ENCODE data around the gene ZNRD2. TPM values are rescaled to one million over a fixed set of nuclear protein-coding genes. Genes with fewer than 3 reads are reported as not detected.

Gene ZNRD2
- total RNA-seq, 1 experiment from 2014 or later = 45.8 TPM

GRCh38 chr11:65593518-65594414 is 23.5 kb downstream of the ZNRD2 start:
- H3K23ac ChIP-seq (ENCODE audit: insufficient read length, low read depth, low read length) = no peak overlapping the region
- no peak overlapping the region for H2BK12ac ChIP-seq (ENCODE audit: insufficient read length, low read depth, low read length)
- no peak overlapping the region for H2BK120ac ChIP-seq (ENCODE audit: low read depth, low read length, poor library complexity, severe bottlenecking)
- no peaks in the 10 kb centered on the region for H3K79me2 ChIP-seq (ENCODE audit: insufficient read depth, low read length)
- Mint-ChIP-seq H3K36me3 (ENCODE audit: insufficient read depth in 1 of 3, low read depth in 3 of 3) (peaks cover 0 to 14% (median 4%) of the 10 kb centered on the region in 3 experiments; a peak in 6 of 7 replicates), H3K27ac (no peak overlapping the region), H3K27me3 (ENCODE audit: low read depth) (peaks cover 41% of the 10 kb centered on the region), H3K4me1 (peaks cover 8 to 19% of the 10 kb centered on the region in 2 experiments), H3K9me3 (no peaks in the 10 kb centered on the region), H3K4me3 (peak overlapping the region in 1 of 2 experiments; percentile 55; a peak in 3 of 5 replicates)
- no peak overlapping the region for H3K18ac ChIP-seq (ENCODE audit: insufficient read length, low read depth, low read length)
- no peaks in the 10 kb centered on the region for H3K79me1 ChIP-seq (ENCODE audit: insufficient read depth, low read depth, low read length, poor library complexity, severe bottlenecking)
- no peaks in the 10 kb centered on the region for H4K20me1 ChIP-seq (ENCODE audit: control insufficient read depth, insufficient read depth, insufficient read length)
- H3K27ac ChIP-seq (ENCODE audit: insufficient read length, low read depth, low read length) = no peak overlapping the region
- peak; percentile 86 for TF ChIP-seq CTCF (conservative IDR thresholded peaks at IDR 0.05)
- no peaks in the 10 kb centered on the region for H3K23me2 ChIP-seq (ENCODE audit: insufficient read length, low read depth, low read length, poor library complexity, severe bottlenecking)
- no peak overlapping the region; the same call in 1 of the 2 replicates for H2BK15ac ChIP-seq (ENCODE audit: low read depth, low read length)
- DNase-seq = peak; percentile 72
- H3K9me3 ChIP-seq (ENCODE audit: control insufficient read depth, low read depth, low read length) = no peaks in the 10 kb centered on the region
- H2AFZ ChIP-seq (ENCODE audit: low read length) = no peak overlapping the region
- no peak overlapping the region for H3T11ph ChIP-seq (ENCODE audit: low read length)
- H3K14ac ChIP-seq (ENCODE audit: insufficient read depth, low read length) = no peak overlapping the region; the same call in 1 of the 2 replicates
- no peak overlapping the region for H3K4me2 ChIP-seq (ENCODE audit: insufficient read depth, insufficient read length, low read length)
- H4K91ac ChIP-seq (ENCODE audit: insufficient read length, low read depth, low read length) = no peak overlapping the region
- no CpG with 5 or more reads among the region's 26 CpGs for WGBS (ENCODE audit: extremely low coverage, insufficient read length, low lambda C conversion rate)
- H4K5ac ChIP-seq (ENCODE audit: insufficient read length, low read depth, low read length) = no peak overlapping the region
- no peak overlapping the region for H3K9ac ChIP-seq (ENCODE audit: extremely low read depth, insufficient read length, low read length)
- no peak overlapping the region for H2BK20ac ChIP-seq (ENCODE audit: low read depth, low read length, poor library complexity, severe bottlenecking)
- H3K56ac ChIP-seq (ENCODE audit: insufficient read length, low read depth, low read length) = no peak overlapping the region
- no peak overlapping the region for H2AK5ac ChIP-seq (ENCODE audit: insufficient read length, low read length)
- H4K8ac ChIP-seq (replicated peaks; ENCODE audit: insufficient read length, low read depth, low read length) = no peak overlapping the region
- H3K4ac ChIP-seq (ENCODE audit: low read depth, low read length) = no peak overlapping the region
- H3K27me3 ChIP-seq (ENCODE audit: insufficient read depth, low read length) = no peaks in the 10 kb centered on the region; the same call in 1 of the 2 replicates
- H2BK5ac ChIP-seq (ENCODE audit: insufficient read length, low read length) = no peak overlapping the region
- H3K4me1 ChIP-seq (ENCODE audit: insufficient read depth, low read length) = no peaks in the 10 kb centered on the region; the same call in 1 of the 2 replicates

Measured in H9 (cell line).